OCI-LY1 (cell line): ENCODE data around the gene N4BP2L2.

ENCODE experiments used
- CTCF ChIP-seq: fragments of 200-600 bp; sonication (generic), shearing (Covaris generic); IDR thresholded peaks from 2 replicates; pipeline ENCODE4 v1.5.1; 2017; ENCODE audit warnings: mild to moderate bottlenecking, antibody characterized with exemption, low read length, moderate library complexity, mixed read lengths
- EZH2 ChIP-seq: fragments of 200-600 bp; sonication (generic), shearing (Covaris generic); IDR thresholded peaks from 2 replicates; pipeline ENCODE4 v1.8.0; 2017; ENCODE audit warnings: borderline replicate concordance, mixed run types, mild to moderate bottlenecking, antibody characterized with exemption, low read length, moderate library complexity, mixed read lengths

- TF ChIP-seq CTCF (no peak), EZH2 (no peak)
Observed at GRCh38 chr13:32468502-32469142, 70.0 kb downstream of the N4BP2L2 start.
